Effector memory CD4-positive, alpha-beta T cell (primary cell): ENCODE results near the gene RBM15B.
"Not testable (repeated sequence)": the region's sequence is repeated elsewhere in the genome, so short reads cannot be mapped to it uniquely, and the experiment has no call there.

Experiments
- DNase-seq, 3 donors: peaks; one replicate each; pipeline ENCODE4 v3.0.0-alpha.2; 2020
- H3K27ac ChIP-seq: 2 replicates; pipeline ENCODE4 v1.7.0; 2013; ENCODE audit warnings: mild to moderate bottlenecking, low read length, moderate library complexity; ENCODE audit not compliant: insufficient read depth, poor library complexity, severe bottlenecking
- H3K27me3 ChIP-seq: replicated peaks from 2 replicates; pipeline ENCODE4 v1.7.0; 2013; ENCODE audit warnings: mild to moderate bottlenecking, low read length; ENCODE audit not compliant: insufficient read depth, control insufficient read depth, poor library complexity, severe bottlenecking
- H3K36me3 ChIP-seq: 2 replicates; pipeline ENCODE4 v1.7.0; 2013; ENCODE audit warnings: mild to moderate bottlenecking, low read length, moderate library complexity; ENCODE audit not compliant: control insufficient read depth, insufficient read depth
- H3K4me1 ChIP-seq: 2 replicates; pipeline ENCODE4 v1.7.0; 2013; ENCODE audit warnings: low read length, mild to moderate bottlenecking; ENCODE audit not compliant: control insufficient read depth, insufficient read depth, poor library complexity, severe bottlenecking
- H3K4me3 ChIP-seq: 2 replicates; pipeline ENCODE4 v1.7.0; 2013; ENCODE audit warnings: low read length, low read depth, mild to moderate bottlenecking; ENCODE audit not compliant: insufficient read depth, poor library complexity, severe bottlenecking
- H3K9me3 ChIP-seq: 2 replicates; pipeline ENCODE4 v1.7.0; 2013; ENCODE audit warnings: mild to moderate bottlenecking, low read length, moderate library complexity; ENCODE audit not compliant: control insufficient read depth

Gene RBM15B

DNA sequence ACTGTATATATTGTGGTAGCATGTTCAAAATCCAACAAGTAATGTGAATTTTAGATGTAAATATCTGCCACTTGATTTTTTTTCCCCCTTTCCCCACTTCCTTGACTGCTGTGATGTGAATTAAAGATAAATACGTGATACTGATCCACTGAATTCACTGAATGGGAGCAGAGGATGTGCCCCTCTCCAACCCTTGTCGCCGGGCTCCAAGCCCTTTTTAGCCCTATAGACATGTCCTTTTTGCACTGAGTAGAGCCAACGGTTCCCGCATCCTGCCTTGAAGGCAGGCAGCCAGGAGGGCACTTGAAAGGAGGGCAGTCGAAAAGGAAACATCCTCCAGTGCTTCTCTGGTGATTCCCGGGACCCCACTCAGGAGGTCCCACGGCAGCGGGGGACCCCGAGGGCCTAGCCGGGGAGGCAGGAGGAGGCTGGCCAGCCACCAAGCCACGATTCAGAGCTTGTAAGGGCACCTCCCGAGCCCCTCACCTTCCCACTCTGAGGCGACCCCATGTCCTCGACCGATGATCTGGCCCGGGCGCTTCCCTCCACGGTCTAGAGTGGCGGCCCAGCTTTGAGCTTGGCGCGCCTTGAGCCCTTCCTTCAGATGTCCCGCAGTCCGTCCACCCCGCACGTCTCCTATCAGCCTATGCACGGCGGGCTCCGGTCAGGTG lies 6.9 kb upstream of the RBM15B start:
- Histone ChIP-seq H3K4me1 (peaks cover 24% of the 10 kb centered on the region), H3K9me3 (no peaks in the 10 kb centered on the region), H3K36me3 (peaks cover 16% of the 10 kb centered on the region), H3K27ac (peak overlapping the region; percentile 95), H3K27me3 (no peaks in the 10 kb centered on the region), H3K4me3 (peak overlapping the region; percentile 95)
- peak in 2 of 3 donors; percentile 7 to 9 for DNase-seq

DNA sequence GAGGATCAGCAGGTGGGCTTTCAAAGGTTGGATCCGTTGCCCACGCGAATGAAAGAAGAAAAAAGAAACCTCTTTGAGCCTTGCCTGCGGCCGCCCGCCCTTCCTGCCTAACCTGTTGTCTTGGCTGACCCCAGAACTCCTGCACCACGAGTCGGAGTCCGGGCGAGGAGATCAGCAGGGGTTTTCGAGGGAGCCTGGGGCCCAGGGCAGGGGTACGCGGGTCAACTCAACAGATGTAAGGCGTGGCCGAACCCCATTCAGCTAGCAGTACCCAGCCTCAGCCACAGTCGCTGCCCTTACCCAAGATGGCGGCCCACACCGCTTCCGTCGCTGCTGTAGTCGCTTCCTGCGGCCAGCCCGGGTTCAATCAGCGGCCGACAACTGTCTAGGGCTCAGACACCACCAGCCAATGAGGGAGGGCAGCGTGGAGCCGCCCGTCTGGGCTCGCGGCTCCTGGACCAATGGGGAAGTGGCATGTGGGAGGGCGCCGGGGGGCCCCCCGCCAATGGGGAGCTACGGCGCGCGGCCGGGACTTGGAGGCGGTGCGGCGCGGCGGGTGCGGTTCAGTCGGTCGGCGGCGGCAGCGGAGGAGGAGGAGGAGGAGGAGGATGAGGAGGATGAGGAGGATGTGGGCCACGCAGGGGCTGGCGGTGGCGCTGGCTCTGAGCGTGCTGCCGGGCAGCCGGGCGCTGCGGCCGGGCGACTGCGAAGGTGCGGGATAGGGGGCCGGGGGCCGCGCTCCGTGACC lies 6.2 kb upstream of the RBM15B start, which contains the start of gene MANF:
MANF (plus strand) TSS at position 566 of the 748 bp plus-strand sequence; CDS start at position 618, 52 bp downstream.
- H3K36me3 ChIP-seq: peaks cover 18% of the 10 kb centered on the region
- peak; percentile 96 to 98 (median 97) for DNase-seq
- no peaks in the 10 kb centered on the region for H3K27me3 ChIP-seq
- peak within 1 kb of the TSS; percentile 95 for H3K27ac ChIP-seq
- H3K9me3 ChIP-seq: no peaks in the 10 kb centered on the region
- H3K4me3 ChIP-seq: peak within 1 kb of the TSS; percentile 95
- peaks cover 28% of the 10 kb centered on the region for H3K4me1 ChIP-seq

DNA sequence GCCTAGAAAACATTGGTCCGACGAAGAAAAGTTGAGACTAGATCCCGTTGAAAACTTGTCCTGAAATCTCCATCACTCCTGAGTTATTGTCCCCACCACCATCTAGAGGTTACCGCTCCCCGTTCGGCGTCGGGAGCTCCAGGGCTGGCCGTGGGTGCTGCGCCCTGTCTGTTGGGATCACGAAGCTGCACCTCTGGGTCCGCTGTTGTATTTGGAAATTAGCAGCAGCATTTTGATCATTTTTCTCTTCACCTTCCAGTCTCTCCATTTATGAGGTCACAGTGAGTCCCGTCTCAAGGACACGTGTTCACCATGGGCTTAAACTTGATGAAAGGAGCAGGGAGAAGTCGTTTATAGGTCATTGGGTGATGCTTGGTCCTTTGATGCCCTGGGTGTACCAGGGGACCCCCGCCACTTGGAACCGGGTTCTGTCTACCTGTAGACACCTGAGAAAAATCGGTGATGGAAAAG lies 5.4 kb upstream of the RBM15B start:
- no peaks in the 10 kb centered on the region for H3K9me3 ChIP-seq
- no peak for DNase-seq
- no peaks in the 10 kb centered on the region for H3K27me3 ChIP-seq
- H3K27ac ChIP-seq: peak overlapping the region; percentile 95
- peak overlapping the region; percentile 95 for H3K4me3 ChIP-seq
- peaks cover 18% of the 10 kb centered on the region for H3K36me3 ChIP-seq
- H3K4me1 ChIP-seq: peaks cover 36% of the 10 kb centered on the region

DNA sequence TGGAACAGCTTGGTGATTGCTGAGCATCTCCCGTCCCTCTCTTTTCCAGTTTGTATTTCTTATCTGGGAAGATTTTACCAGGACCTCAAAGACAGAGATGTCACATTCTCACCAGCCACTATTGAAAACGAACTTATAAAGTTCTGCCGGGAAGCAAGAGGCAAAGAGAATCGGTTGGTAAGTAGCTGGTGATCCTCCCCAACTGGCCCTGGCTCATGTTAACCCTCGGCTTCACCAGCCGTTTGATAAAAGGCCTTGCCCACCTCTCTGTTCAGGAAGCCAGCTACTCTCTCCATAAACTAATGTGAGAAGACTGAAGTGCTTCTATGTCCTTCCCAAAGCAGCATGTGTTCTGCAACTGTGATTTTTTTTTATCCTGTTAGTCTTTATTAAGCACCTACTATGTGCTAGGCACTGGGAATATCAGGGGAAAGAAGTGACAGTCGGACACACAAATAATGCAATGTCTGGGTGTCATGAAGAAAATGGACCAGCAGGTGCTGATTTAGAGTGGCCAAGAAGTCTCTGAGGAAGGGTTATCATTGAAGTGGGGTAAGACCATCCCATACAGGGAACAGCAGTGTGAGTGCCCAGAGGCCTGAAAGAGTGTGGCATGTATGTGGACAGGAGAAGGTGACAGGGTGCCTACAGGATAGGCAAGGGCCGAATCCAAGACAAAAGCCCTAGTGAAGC lies 4.8 kb upstream of the RBM15B start:
- Histone ChIP-seq H3K27ac (peak overlapping the region; percentile 95), H3K4me1 (peaks cover 38% of the 10 kb centered on the region), H3K4me3 (peak overlapping the region; percentile 95), H3K36me3 (peaks cover 18% of the 10 kb centered on the region), H3K9me3 (no peaks in the 10 kb centered on the region), H3K27me3 (no peaks in the 10 kb centered on the region)
- DNase-seq: no peak

DNA sequence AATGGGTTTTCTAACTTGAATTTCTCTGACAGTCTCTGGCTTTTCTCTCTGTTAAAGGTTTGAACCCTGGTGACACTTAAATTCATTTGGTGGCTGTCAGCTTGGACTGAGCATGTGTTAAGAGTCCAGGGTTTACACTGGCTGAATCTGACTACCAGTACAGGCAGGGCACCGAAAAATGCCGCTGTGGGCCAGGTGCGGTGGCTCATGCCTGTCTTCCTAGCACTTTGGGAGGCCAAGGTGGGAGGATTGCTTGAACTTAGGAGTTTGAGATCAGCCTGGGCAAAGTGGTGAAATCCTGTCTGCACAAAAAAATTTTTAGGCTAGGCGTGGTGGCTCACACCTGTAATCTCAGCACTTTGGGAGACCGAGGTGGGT lies 4.2 kb upstream of the RBM15B start:
- Histone ChIP-seq H3K4me3 (no peak overlapping the region), H3K27me3 (no peaks in the 10 kb centered on the region), H3K9me3 (no peaks in the 10 kb centered on the region), H3K36me3 (peaks cover 18% of the 10 kb centered on the region), H3K27ac (peak overlapping the region; percentile 95), H3K4me1 (peaks cover 38% of the 10 kb centered on the region)
- no peak for DNase-seq

DNA sequence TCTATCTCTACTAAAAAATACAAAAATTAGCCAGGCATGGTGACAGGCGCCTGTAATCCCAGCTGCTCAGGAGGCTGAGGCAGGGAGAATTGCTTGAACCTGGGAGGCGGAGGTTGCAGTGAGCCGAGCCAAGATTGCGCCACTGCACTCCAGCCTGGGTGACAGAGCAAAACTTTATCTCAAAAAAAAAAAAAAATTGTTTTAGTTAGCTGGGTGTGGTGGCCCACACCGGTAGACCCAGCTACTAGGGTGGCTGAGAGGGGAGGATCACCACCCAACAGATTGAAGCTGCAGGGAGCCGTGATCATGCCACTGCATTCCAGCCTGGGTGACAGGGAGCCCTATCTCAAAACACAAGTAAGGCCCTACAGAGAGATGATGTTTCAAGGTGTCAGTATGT lies 3.8 kb upstream of the RBM15B start:
- DNase-seq, H3K9me3 ChIP-seq, H3K27me3 ChIP-seq, H3K27ac ChIP-seq, H3K4me3 ChIP-seq: not testable (repeated sequence)
- Histone ChIP-seq H3K36me3 (peaks cover 20% of the 10 kb centered on the region), H3K4me1 (peaks cover 42% of the 10 kb centered on the region)

DNA sequence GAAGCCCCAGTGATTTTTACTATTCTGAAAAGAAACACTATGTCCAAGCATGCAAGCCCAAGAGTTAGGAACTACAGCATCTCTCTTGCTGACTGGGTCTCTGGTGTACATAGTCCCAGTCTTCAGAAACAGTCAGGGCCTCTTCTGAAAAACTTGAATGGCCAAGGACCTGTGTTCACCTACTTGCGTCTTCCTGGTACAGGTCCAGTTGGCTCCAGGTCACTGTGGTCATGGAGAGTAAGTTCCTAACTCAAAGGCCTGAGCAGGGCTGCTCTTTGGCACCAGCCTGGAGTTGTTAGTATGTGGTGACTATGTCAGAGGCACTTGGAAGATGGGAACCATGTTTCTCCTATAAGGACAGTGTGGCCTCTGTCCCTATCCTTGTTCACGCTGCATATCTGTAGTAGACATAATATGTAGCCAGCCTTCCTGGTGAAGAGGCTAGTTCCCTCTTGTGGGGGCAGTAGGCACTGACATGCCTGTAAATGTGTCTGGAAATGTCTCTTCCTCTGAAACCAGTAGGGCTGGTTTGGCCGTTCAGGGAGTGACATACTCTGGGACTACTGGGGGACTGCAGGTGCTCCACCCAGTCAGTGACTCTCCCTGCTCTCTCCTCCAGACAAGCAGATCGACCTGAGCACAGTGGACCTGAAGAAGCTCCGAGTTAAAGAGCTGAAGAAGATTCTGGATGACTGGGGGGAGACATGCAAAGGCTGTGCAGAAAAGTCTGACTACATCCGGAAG lies 2.6 kb upstream of the RBM15B start:
- peak overlapping the region; percentile 5 for H3K27ac ChIP-seq
- H3K4me3 ChIP-seq: no peak overlapping the region
- peaks cover 32% of the 10 kb centered on the region for H3K36me3 ChIP-seq
- no peaks in the 10 kb centered on the region for H3K9me3 ChIP-seq
- no peaks in the 10 kb centered on the region for H3K27me3 ChIP-seq
- peaks cover 52% of the 10 kb centered on the region for H3K4me1 ChIP-seq
- no peak for DNase-seq

DNA sequence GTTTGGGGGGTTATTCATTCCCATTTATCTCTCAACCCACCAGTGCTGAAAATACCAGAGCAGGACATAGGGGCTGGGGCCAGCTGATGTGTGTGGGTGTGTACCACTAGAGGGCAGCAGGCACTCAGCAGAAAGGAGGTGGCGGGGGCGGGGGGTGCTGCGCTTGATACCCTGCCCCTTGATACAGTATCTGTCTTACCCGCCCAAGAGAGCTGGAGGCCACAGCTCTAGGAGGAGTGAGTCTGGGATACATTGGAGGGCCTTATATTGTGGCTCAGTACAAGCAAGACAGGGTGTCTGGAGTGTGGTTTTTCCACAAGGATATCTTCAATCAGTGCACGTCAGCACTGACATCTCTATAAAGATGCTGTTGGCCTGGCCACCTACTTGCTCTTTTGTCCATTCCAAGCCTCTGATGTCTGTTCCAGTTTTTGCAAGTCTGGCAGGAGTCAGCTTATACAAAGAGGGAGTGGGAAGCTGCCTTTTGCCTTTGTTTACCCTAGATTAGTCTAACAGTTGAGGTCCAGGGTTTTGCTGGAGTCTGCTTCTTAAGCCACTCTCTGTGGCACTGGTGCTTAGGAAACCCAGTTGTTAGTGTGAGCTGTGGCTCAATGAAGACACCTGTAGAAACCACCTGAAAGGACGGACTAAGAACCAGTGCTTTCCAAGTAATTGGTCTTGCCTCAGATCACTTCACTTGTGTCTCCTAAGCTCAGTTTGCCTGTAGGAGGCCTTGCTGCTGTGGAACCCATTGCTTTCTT lies 1.5 kb upstream of the RBM15B start:
- peak; percentile 27 to 46 (median 35) for DNase-seq
- peaks cover 43% of the 10 kb centered on the region for H3K36me3 ChIP-seq
- H3K27me3 ChIP-seq: no peaks in the 10 kb centered on the region
- H3K9me3 ChIP-seq: no peaks in the 10 kb centered on the region
- H3K27ac ChIP-seq: peak overlapping the region; percentile 36
- H3K4me3 ChIP-seq: no peak overlapping the region
- H3K4me1 ChIP-seq: peaks cover 55% of the 10 kb centered on the region
